MM.1S (cell line): ENCODE measurements around the gene KRTAP17-1.

ENCODE experiments used
- DNase-seq: peaks from one replicate; pipeline ENCODE4 v3.0.0-alpha.2; 2015
- H2AFZ ChIP-seq: fragments of 300-600 bp; sonication (generic); 2 replicates; pipeline ENCODE4 v1.6.0; 2016; ENCODE audit warnings: antibody characterized with exemption, low read length
- H3F3A ChIP-seq: fragments of 300-600 bp; sonication (generic); 2 replicates; pipeline ENCODE4 v1.6.1; 2016; ENCODE audit warnings: mild to moderate bottlenecking, antibody characterized with exemption, low read length, moderate library complexity, mixed read lengths; ENCODE audit not compliant: insufficient read depth
- H3K27ac ChIP-seq: fragments of 300-600 bp; sonication (generic); 2 replicates; pipeline ENCODE4 v1.5.1; 2016; ENCODE audit warnings: mild to moderate bottlenecking, low read length
- H3K27me3 ChIP-seq: fragments of 300-600 bp; sonication (generic); replicated peaks from 2 replicates; pipeline ENCODE4 v1.6.0; 2016; ENCODE audit warnings: low read length; ENCODE audit not compliant: insufficient read depth
- H3K36me3 ChIP-seq: fragments of 300-600 bp; sonication (generic); replicated peaks from 2 replicates; pipeline ENCODE4 v1.6.1; 2016; ENCODE audit warnings: mild to moderate bottlenecking, low read length, mixed read lengths; ENCODE audit not compliant: insufficient read depth
- H3K4me1 ChIP-seq: fragments of 300-600 bp; sonication (generic); 2 replicates; pipeline ENCODE4 v1.6.1; 2016; ENCODE audit warnings: low read length, mixed read lengths
- H3K4me2 ChIP-seq: fragments of 300-600 bp; sonication (generic); 2 replicates; pipeline ENCODE4 v1.6.0; 2016; ENCODE audit warnings: low read depth, low read length
- H3K4me3 ChIP-seq: fragments of 300-600 bp; sonication (generic); 2 replicates; pipeline ENCODE4 v1.5.1; 2016; ENCODE audit warnings: low read length, mixed read lengths
- H3K79me2 ChIP-seq: fragments of 300-600 bp; sonication (generic); 2 replicates; pipeline ENCODE4 v1.6.1; 2016; ENCODE audit warnings: mixed run types, low read length, mixed read lengths
- H3K9ac ChIP-seq: fragments of 300-600 bp; sonication (generic); 2 replicates; pipeline ENCODE4 v1.6.1; 2016; ENCODE audit warnings: low read length, mixed read lengths
- H3K9me2 ChIP-seq: fragments of 300-600 bp; sonication (generic); replicated peaks from 2 replicates; pipeline ENCODE4 v1.6.1; 2016; ENCODE audit warnings: mild to moderate bottlenecking, low read length, mixed read lengths; ENCODE audit not compliant: insufficient read depth
- H3K9me3 ChIP-seq: fragments of 300-600 bp; sonication (generic); replicated peaks from 2 replicates; pipeline ENCODE4 v1.6.1; 2016; ENCODE audit warnings: mild to moderate bottlenecking, low read length, mixed read lengths; ENCODE audit not compliant: insufficient read depth
- H4K20me1 ChIP-seq: fragments of 300-600 bp; sonication (generic); 2 replicates; pipeline ENCODE4 v1.6.1; 2016; ENCODE audit warnings: mild to moderate bottlenecking, low read length, moderate library complexity, mixed read lengths; ENCODE audit not compliant: insufficient read depth
- EZH2 ChIP-seq: fragments of 300-600 bp; sonication (generic); optimal IDR thresholded peaks from 2 replicates; pipeline ENCODE3; 2017; ENCODE audit warnings: low read depth, mild to moderate bottlenecking, antibody characterized with exemption, low read length, mixed read lengths
- EZH2phosphoT487 ChIP-seq: fragments of 300-600 bp; sonication (generic); IDR thresholded peaks from 2 replicates; pipeline ENCODE4 v1.6.1; 2018; ENCODE audit warnings: antibody characterized with exemption, low read length
- TF ChIP-seq, protein P1 (sequence below): fragments of 300-600 bp; sonication (generic); IDR thresholded peaks from 2 replicates; pipeline ENCODE4 v1.5.1; 2016; ENCODE audit warnings: antibody characterized with exemption, low read length, mixed read lengths

KRTAP17-1 gene

DNA sequence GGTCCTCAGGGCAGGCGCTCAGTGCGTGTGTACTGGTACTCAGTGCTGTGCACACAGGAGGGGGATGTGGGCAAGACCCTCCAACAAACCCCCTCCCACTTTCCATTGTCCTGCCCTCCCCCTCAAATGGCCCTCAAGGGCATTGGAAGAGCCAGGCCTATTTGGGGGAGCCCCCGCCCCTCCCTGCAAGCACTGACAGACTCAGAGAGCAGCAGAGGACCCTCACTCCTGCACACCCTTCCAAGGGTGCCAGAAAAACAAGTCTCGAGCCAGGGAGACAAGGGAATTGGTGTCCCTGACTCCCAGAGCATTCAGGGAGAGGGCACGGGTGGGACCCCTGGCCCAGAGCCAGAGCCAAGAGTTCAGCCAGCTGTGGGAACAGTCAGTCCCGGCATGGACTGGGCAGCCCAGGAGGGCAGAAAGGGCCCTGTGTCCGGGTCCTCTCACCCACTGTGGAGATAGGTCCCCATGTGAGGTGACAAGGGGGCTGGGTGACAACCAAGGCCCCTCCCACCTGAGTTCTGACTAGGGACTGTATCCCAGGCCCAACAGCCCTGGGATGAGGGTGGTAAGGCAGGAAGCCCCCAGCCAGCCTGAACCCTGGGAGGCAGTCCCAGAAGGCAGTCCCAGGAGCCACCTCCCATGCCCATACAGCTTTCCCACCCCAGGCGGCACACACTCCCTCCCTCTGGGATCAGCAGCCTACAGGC is 12.1 kb upstream of the KRTAP17-1 start:
- no peaks in the 10 kb centered on the region for H3K9me2 ChIP-seq
- H2AFZ ChIP-seq, result no peak overlapping the region
- no peaks in the 10 kb centered on the region for H3F3A ChIP-seq
- H4K20me1 ChIP-seq, result no peaks in the 10 kb centered on the region
- no peaks in the 10 kb centered on the region for H3K4me1 ChIP-seq
- TF ChIP-seq EZH2phosphoT487, result no peak
- TF ChIP-seq EZH2, result no peak
- TF ChIP-seq, protein P1, sequence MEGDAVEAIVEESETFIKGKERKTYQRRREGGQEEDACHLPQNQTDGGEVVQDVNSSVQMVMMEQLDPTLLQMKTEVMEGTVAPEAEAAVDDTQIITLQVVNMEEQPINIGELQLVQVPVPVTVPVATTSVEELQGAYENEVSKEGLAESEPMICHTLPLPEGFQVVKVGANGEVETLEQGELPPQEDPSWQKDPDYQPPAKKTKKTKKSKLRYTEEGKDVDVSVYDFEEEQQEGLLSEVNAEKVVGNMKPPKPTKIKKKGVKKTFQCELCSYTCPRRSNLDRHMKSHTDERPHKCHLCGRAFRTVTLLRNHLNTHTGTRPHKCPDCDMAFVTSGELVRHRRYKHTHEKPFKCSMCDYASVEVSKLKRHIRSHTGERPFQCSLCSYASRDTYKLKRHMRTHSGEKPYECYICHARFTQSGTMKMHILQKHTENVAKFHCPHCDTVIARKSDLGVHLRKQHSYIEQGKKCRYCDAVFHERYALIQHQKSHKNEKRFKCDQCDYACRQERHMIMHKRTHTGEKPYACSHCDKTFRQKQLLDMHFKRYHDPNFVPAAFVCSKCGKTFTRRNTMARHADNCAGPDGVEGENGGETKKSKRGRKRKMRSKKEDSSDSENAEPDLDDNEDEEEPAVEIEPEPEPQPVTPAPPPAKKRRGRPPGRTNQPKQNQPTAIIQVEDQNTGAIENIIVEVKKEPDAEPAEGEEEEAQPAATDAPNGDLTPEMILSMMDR, result no peak
- no peaks in the 10 kb centered on the region for H3K27me3 ChIP-seq
- no peak overlapping the region for H3K27ac ChIP-seq
- no peaks in the 10 kb centered on the region for H3K9me3 ChIP-seq
- no peak overlapping the region for H3K9ac ChIP-seq
- H3K79me2 ChIP-seq, result no peaks in the 10 kb centered on the region
- H3K4me2 ChIP-seq, result no peak overlapping the region
- no peaks in the 10 kb centered on the region for H3K36me3 ChIP-seq
- H3K4me3 ChIP-seq, result no peak overlapping the region
- no peak for DNase-seq

DNA sequence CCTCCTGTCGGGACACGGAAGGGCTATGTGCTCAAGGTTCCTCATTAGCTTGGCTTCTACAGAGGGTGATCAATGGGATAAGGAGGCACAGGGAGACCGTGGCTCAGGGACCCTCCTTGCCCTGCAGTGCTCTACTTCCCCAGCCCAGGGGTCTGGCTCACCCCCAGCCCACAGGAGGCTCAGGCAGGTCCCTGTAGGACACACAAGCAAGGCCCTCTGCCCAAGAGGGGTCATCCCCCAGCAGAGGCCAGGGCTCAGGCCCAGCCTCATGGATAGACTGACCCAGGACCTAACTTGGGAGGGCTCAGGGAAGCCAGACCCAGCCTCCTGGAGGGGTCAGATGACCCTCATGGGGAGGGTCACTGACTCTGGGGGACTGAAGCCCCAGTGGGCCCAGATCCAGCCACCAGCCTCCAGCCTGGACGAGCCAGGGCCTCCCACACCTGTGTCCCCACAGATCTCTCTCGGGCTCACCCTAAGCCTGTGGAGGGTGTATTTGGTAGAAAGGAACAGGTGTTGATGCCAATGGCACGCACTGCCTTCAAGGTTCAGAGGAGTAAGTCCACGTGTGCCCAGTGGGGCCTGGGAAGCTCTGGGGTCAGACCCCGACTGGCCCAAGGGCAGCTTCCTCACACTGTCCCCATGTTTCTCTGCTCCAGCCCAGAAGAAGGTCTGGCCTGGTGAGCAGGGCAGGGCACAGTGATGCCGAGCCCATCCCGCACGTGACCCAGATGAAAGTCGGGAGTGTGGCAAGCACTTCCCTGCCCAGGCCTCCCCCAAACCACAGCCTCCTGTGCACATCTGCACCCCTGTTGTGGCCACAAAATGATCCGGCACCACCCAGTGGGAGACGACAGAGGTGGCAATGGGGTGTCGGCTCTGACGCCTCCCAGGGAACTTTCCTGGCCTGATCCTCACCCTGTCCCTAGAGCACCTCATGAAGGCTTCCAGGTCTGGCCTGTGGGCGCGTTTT is 10.9 kb upstream of the KRTAP17-1 start:
- Histone ChIP-seq H3K9me2 (no peaks in the 10 kb centered on the region), H3K4me2 (no peak overlapping the region), H3K36me3 (no peaks in the 10 kb centered on the region), H3K4me1 (no peaks in the 10 kb centered on the region), H3F3A (no peaks in the 10 kb centered on the region), H3K4me3 (no peak overlapping the region), H3K9ac (no peak overlapping the region), H2AFZ (no peak overlapping the region), H3K27me3 (no peaks in the 10 kb centered on the region), H3K9me3 (no peaks in the 10 kb centered on the region), H3K27ac (no peak overlapping the region), H4K20me1 (no peaks in the 10 kb centered on the region), H3K79me2 (no peaks in the 10 kb centered on the region)
- DNase-seq, result no peak
- TF ChIP-seq, protein P1, result no peak
- TF ChIP-seq EZH2, result no peak
- no peak for TF ChIP-seq EZH2phosphoT487

DNA sequence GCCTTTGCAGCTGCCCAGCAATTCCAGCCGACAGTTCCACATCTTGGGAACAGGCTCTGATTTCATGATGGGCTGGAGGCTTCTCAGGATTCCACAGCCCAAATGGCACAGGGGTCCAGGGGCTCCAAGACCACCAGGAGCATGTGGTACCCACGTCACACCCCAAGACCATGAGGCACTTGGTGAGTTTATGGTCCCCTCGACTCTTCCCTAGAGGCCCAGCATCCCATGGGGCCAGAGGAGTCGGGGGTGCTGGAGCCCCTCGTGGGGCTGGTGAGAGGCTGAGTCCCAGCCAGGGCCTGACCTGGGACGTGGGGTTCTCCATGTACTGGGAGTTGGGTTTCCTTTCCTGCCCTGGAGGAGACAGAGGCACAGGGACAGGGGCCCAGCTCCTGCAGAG is 10.1 kb upstream of the KRTAP17-1 start:
- Histone ChIP-seq H3K36me3 (no peaks in the 10 kb centered on the region), H3K4me3 (no peak overlapping the region), H3K4me2 (no peak overlapping the region), H4K20me1 (no peaks in the 10 kb centered on the region), H2AFZ (no peak overlapping the region), H3F3A (no peaks in the 10 kb centered on the region), H3K27me3 (no peaks in the 10 kb centered on the region), H3K79me2 (no peaks in the 10 kb centered on the region), H3K9me2 (no peaks in the 10 kb centered on the region), H3K27ac (no peak overlapping the region), H3K9ac (no peak overlapping the region), H3K4me1 (no peaks in the 10 kb centered on the region), H3K9me3 (no peaks in the 10 kb centered on the region)
- no peak for DNase-seq
- TF ChIP-seq EZH2phosphoT487 (no peak), EZH2 (no peak)
- TF ChIP-seq, protein P1, result no peak
